ENCODE results near the gene HOXC12.

- TF ChIP-seq ZNF423 (CRISPR knock-in tag; IDR thresholded peaks at IDR 0.05) (no peak), CTCF (IDR thresholded peaks at IDR 0.05) (no peak), SP1 (CRISPR knock-in tag; conservative IDR thresholded peaks at IDR 0.05) (peak; percentile 62), NFYB (CRISPR knock-in tag; conservative IDR thresholded peaks at IDR 0.05; ENCODE audit: low read depth) (0 out of 2 replicates have a peak, but pooled peaks have one; percentile 27), ETV6 (CRISPR knock-in tag; IDR thresholded peaks at IDR 0.05) (no peak), ZNF317 (CRISPR knock-in tag; IDR thresholded peaks at IDR 0.05; ENCODE audit: borderline replicate concordance, low read depth) (no peak), MAX (CRISPR knock-in tag; IDR thresholded peaks at IDR 0.05) (peak; percentile 61; the same call in 1 of the 2 replicates)
Measured at GRCh38 chr12:53938326-53939140, 16.2 kb upstream of the HOXC12 start, which contains the start of gene HOXC13.

Measured in WTC11 (cell line).